Stomach (tissue), 9 donors: ENCODE data around the gene MSI2. TPM values are rescaled to one million over a fixed set of nuclear protein-coding genes. Genes with fewer than 3 reads are reported as not detected.

Experiments used
- DNase-seq, 2 donors: peaks; one replicate each; pipeline versions ENCODE4 v3.0.0 to v3.0.0-alpha.2; 2013 to 2019
- H3K27ac ChIP-seq, 5 donors: fragments of 200-600 bp in 4 of 5; sonication (generic) in 4 of 5; one replicate each; pipeline ENCODE4 v1.5.1; 2013 to 2019; ENCODE audit warnings: mild to moderate bottlenecking in 1 of 5, moderate library complexity in 1 of 5
- H3K27me3 ChIP-seq, 3 donors: fragments of 200-600 bp; sonication (generic); one replicate each; pipeline ENCODE4 v1.5.1; 2017 to 2019; ENCODE audit warnings: mixed run types in 1 of 3
- H3K36me3 ChIP-seq, 4 donors: fragments of 200-600 bp; sonication (generic); 1 replicate in 3 of 4; 2 replicates in 1 of 4; pipeline ENCODE4 v1.5.1; 2016 to 2019
- H3K4me1 ChIP-seq, 4 donors: fragments of 200-600 bp; sonication (generic); one replicate each; pipeline ENCODE4 v1.5.1; 2016 to 2019
- H3K4me3 ChIP-seq, 4 donors: fragments of 200-600 bp; sonication (generic) in 3 of 4; one replicate each; pipeline ENCODE4 v1.5.1; 2016 to 2019; ENCODE audit warnings: mild to moderate bottlenecking in 1 of 4
- H3K9me3 ChIP-seq, 4 donors: fragments of 200-600 bp; sonication (generic); one replicate each; pipeline ENCODE4 v1.5.1; 2016 to 2019
- CTCF ChIP-seq, 7 experiments: fragments of 450-650 bp in 4 of 7; fragments of 200-600 bp in 3 of 7; sonication (generic) in 3 of 7; IDR thresholded peaks; one replicate each; pipeline ENCODE4 v1.5.1; 2016 to 2019; ENCODE audit warnings: antibody characterized with exemption in 7 of 7, control low read depth in 2 of 7, mild to moderate bottlenecking in 1 of 7
- EP300 ChIP-seq: sonication (generic); formaldehyde crosslinking; IDR thresholded peaks from one replicate; pipeline ENCODE4 v1.6.1; 2017; ENCODE audit warnings: antibody characterized with exemption
- POLR2A ChIP-seq, 4 donors: fragments of 450-650 bp; IDR thresholded peaks; one replicate each; pipeline ENCODE4 v1.6.1; 2016; ENCODE audit warnings: antibody characterized with exemption in 4 of 4, control low read depth in 2 of 4, mild to moderate bottlenecking in 1 of 4, moderate library complexity in 1 of 4
- POLR2AphosphoS5 ChIP-seq, 3 donors: sonication (generic); formaldehyde crosslinking; IDR thresholded peaks; one replicate each; pipeline ENCODE4 v1.6.1; 2016; ENCODE audit warnings: antibody characterized with exemption in 3 of 3
- WGBS, 5 donors: extraction: QIAGEN DNeasy Blood & Tissue Kit in 3 of 5; methylation state at CpG; one replicate each; pipeline versions ENCODE4 v1.1.5 to v1.1.7; 2013 to 2018; 5-methylcytosine and 5-hydroxymethylcytosine counted together
- intact Hi-C: fragments of 100-400 bp; cut with DNase I; formaldehyde crosslinking; loops from one replicate; pipeline ENCODE4 v1.15.1; 2023; ENCODE audit warnings: low total_unique reads
- polyA plus RNA-seq, 3 donors: library from polyadenylated mRNA; stranded (reverse); fragments of 200-250 nt; gene quantifications; one replicate each; pipeline ENCODE4 v1.2.3, GENCODE V29; 2013
- total RNA-seq, 5 donors: library from RNA; depleted of rRNA; stranded (reverse); fragments of >200 nt; gene quantifications; one replicate each; pipeline versions ENCODE4 v1.1.0 to v1.2.3, GENCODE V29; 2014 to 2016
- donor health status: healthy with polysubstance abuse.
- donor health status: Bipolar disorder and iron deficiency.
- donor health status: healthy.

MSI2 gene
- total and polyA plus RNA-seq, 8 donors = 8.3 to 72.4 (median 22.9) TPM

DNA sequence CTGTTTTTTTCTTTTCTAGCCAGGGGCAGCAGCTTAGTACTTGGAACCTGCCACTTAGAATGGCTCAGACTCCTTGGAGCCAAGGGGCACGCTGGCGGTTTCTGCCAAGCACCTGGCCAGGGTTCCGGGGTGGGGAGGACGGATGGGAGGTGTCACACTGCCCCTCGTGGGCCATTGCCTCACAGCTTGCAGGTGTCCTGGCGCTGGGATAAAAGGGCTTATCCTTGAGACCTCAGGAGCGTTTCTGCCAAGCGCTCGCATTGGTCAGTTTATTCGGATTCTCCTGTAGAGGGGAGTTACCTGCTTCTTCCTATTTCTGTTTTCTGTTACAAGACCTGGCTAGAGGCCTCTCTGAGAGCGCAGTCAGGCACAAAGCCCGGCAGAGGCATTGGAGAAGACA is 234.6 kb downstream of the MSI2 start:
- WGBS, 5 donors = 71 to 93% (median 79%) methylated on average over 12 of the region's 12 CpGs
- intact Hi-C loops = no loop called here
- no peak overlapping the region for H3K27ac ChIP-seq

DNA sequence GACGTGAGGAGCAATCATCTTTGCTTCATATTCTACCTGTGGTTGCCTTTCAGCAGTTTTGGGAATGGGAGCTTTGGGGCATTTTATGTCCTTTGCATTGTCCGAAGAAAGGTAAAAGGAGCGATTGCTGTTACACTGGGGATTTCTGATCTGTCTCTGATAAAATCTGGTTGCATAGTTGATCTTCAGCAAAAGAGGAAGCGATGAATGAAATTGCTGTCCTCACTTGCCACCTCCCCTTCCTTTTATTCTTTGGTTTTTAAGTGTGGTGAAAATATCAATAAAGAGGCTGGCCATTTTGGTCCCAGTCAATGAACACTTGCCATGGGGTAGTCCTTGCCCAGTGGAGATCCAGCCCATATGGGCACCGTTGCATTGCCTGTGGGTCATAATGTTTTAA is 236.8 kb downstream of the MSI2 start:
- intact Hi-C loops = no loop called here
- Histone ChIP-seq H3K27ac (no peak overlapping the region), H3K4me3 (no peak overlapping the region), H3K9me3 (no peaks in the 10 kb centered on the region), H3K4me1 (no peaks in the 10 kb centered on the region), H3K27me3 (no peaks in the 10 kb centered on the region), H3K36me3 (no peaks in the 10 kb centered on the region)
- WGBS, 5 donors = 93 to 96% (median 94%) methylated on average over 5 of the region's 5 CpGs
- no peak for DNase-seq
- TF ChIP-seq EP300 (no peak), POLR2A (IDR thresholded peaks at IDR 0.05) (no peak), CTCF (IDR thresholded peaks at IDR 0.05) (no peak), POLR2AphosphoS5 (IDR thresholded peaks at IDR 0.05) (no peak)

More for the DNA sequence above, 234.6 kb downstream of the MSI2 start:
- Histone ChIP-seq H3K27me3 (no peaks in the 10 kb centered on the region), H3K4me3 (no peak overlapping the region), H3K9me3 (no peaks in the 10 kb centered on the region), H3K4me1 (peaks cover 0 to 11% (median 2%) of the 10 kb centered on the region in 4 donors), H3K36me3 (no peaks in the 10 kb centered on the region)
- DNase-seq = no peak
- TF ChIP-seq CTCF (IDR thresholded peaks at IDR 0.05) (no peak), POLR2AphosphoS5 (IDR thresholded peaks at IDR 0.05) (no peak), EP300 (no peak), POLR2A (IDR thresholded peaks at IDR 0.05) (no peak)

- TF ChIP-seq POLR2A (IDR thresholded peaks at IDR 0.05) = no peak
- TF ChIP-seq EP300 = no peak
- no peak for TF ChIP-seq CTCF (IDR thresholded peaks at IDR 0.05)
- no peak for TF ChIP-seq POLR2AphosphoS5 (IDR thresholded peaks at IDR 0.05)
- no peaks in the 10 kb centered on the region for H3K9me3 ChIP-seq
- intact Hi-C loops = no loop called here
- no peak overlapping the region for H3K4me3 ChIP-seq
- H3K27ac ChIP-seq = no peak overlapping the region
- 92 to 99% (median 96%) methylated on average over 6 of the region's 6 CpGs for WGBS, 5 donors
- DNase-seq = no peak
- no peaks in the 10 kb centered on the region for H3K27me3 ChIP-seq
- H3K36me3 ChIP-seq = no peaks in the 10 kb centered on the region
- H3K4me1 ChIP-seq = no peaks in the 10 kb centered on the region
These were observed 237.3 kb downstream of the MSI2 start for GRCh38 chr17:57493625-57494024.

GRCh38 chr17:57494443-57494842 is 238.1 kb downstream of the MSI2 start:
- Histone ChIP-seq H3K27ac (no peak overlapping the region), H3K4me1 (no peaks in the 10 kb centered on the region), H3K9me3 (no peaks in the 10 kb centered on the region), H3K36me3 (no peaks in the 10 kb centered on the region), H3K27me3 (no peaks in the 10 kb centered on the region), H3K4me3 (no peak overlapping the region)
- 91 to 99% (median 95%) methylated on average over 5 of the region's 5 CpGs for WGBS, 5 donors
- DNase-seq = no peak
- intact Hi-C loops = no loop called here
- no peak for TF ChIP-seq POLR2A (IDR thresholded peaks at IDR 0.05)
- TF ChIP-seq CTCF (IDR thresholded peaks at IDR 0.05) = no peak
- TF ChIP-seq POLR2AphosphoS5 (IDR thresholded peaks at IDR 0.05) = no peak
- TF ChIP-seq EP300 = no peak
